UCSD-AML1 (cell line): ENCODE measurements around the gene RPN1.

Source experiments
- DNase-seq: peaks from one replicate; lab custom pipeline; 2025; ENCODE audit not compliant: unreplicated experiment; lab: John Stamatoyannopoulos, UW

RPN1 gene

GRCh38 chr3:128585189-128585588 lies 65.4 kb downstream of the RPN1 start:
- peak; percentile 85 for DNase-seq

DNA sequence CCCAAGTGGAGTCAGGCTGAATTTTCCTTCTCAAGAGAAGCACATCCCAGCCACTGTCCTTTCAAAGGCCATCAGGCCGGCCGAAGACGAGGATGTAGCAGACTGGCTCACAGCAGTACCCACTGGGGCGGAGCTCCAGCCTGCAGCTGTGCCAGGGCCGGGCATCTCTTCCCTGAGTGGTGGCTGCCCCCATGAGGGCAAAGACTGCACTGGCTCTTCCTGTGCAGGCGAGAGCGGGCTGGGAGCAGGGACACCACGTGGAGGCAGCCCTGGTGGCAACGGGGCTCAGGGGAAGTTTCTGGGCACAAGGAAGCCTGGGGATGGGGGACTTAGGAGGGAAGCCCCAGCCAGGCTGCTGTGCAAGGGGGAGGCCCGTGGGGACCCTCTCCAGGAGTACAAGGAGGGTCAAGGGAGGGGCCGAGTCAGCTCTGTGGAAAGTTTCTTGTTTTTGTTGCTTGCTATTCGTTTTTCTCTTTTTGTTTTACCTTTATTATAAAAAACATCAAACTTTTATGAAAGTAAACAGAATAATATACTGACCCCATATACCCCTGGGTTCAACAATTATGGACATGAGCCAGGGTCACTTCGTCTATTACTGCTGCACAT lies 66.1 kb downstream of the RPN1 start:
- DNase-seq: peak; percentile 91

- DNase-seq: no peak
Measured at GRCh38 chr3:128581566-128581965, 69.1 kb downstream of the RPN1 start.

GRCh38 chr3:128579927-128580326 lies 70.7 kb downstream of the RPN1 start:
- DNase-seq: no peak

DNA sequence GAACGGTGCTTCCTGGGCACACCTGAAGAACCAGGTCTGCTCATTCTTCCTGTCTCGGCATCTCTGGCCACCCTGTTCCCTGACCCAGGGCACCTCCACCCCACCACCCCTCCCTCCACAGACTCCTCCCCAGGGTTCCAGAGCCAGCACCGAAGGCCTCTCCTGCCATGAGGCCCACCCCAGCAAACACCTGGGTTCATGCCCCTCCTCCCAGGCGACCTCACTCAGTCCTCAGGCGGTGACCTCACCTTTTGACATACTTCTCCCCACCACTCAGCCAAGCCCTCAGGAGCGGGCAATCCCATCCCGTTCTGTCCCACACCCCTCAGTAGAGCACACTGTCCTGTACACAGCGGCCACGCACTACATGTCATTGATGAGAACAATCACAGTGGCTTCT lies 72.3 kb downstream of the RPN1 start:
- DNase-seq: no peak

GRCh38 chr3:128577711-128578110 lies 72.9 kb downstream of the RPN1 start:
- DNase-seq: no peak

GRCh38 chr3:128576290-128576689 lies 74.3 kb downstream of the RPN1 start:
- DNase-seq: no peak

- DNase-seq: no peak
Measured at GRCh38 chr3:128575777-128576176, 74.8 kb downstream of the RPN1 start.

- DNase-seq: peak; percentile 58
Measured at GRCh38 chr3:128573707-128574162, 76.9 kb downstream of the RPN1 start.

DNA sequence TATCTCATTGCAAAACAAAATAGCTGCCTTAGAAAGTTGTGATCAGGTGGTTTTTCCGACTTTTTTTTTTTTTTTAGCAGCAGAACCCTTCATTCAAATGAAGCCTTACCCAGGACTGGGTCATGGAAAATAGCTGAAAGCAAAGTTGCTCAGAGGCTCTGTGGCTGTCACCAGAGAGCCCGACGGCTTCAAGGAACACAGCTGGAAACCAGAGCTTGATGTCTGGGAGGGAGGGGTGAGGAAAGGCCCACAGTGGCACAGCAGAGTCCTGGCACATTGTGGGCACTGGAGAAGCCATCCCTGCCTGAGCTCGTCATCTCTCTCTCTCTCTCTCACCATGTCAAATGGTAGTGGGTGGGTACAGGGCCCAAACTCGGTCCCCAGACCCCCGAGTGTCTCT lies 77.5 kb downstream of the RPN1 start:
- DNase-seq: no peak

- DNase-seq: peak; percentile 52
Measured at GRCh38 chr3:128572644-128573105, 77.9 kb downstream of the RPN1 start.

GRCh38 chr3:128572013-128572412 lies 78.6 kb downstream of the RPN1 start:
- no peak for DNase-seq
